Body of pancreas (tissue), 4 donors: Measurements from ENCODE around the gene PGAP2. TPM values are rescaled to one million over a fixed set of nuclear protein-coding genes. Genes with fewer than 3 reads are reported as not detected.
A peak's percentile ranks its signal among the peaks of the same experiment; 100 is the strongest.

ENCODE experiments used
- ATAC-seq: fragments of 150-250 bp; one replicate; pipeline ENCODE4 v1.9.1; 2016
- DNase-seq, 4 donors: peaks; one replicate each; pipeline ENCODE4 v3.0.0-alpha.2; 2019
- H3K27ac ChIP-seq, 4 donors: fragments of 200-600 bp; sonication (generic); 1 replicate in 3 of 4; 2 replicates in 1 of 4; pipeline versions ENCODE4 v1.5.1 to v1.6.1; 2016 to 2019; ENCODE audit warnings: mild to moderate bottlenecking in 1 of 4, mixed read lengths in 1 of 4, moderate library complexity in 1 of 4
- H3K27me3 ChIP-seq, 2 donors: fragments of 200-600 bp; sonication (generic); one replicate each; pipeline ENCODE4 v1.6.0; 2016; ENCODE audit warnings: mild to moderate bottlenecking in 1 of 2
- H3K36me3 ChIP-seq, 2 donors: fragments of 200-600 bp; sonication (generic); replicated peaks in 1 of 2; 2 replicates each; pipeline ENCODE4 v1.5.1; 2016; ENCODE audit warnings: low read depth in 2 of 2; ENCODE audit not compliant: insufficient read depth in 1 of 2
- H3K4me1 ChIP-seq: fragments of 200-600 bp; sonication (generic); one replicate; pipeline ENCODE4 v1.6.0; 2016
- H3K4me3 ChIP-seq, 2 donors: fragments of 200-600 bp; sonication (generic); 1 replicate in 1 of 2; 2 replicates in 1 of 2; pipeline ENCODE4 v1.5.1; 2016 to 2019
- H3K9me3 ChIP-seq, 3 donors: fragments of 200-600 bp; sonication (generic); 1 replicate in 2 of 3; 2 replicates in 1 of 3; pipeline ENCODE4 v1.5.1; 2016
- POLR2A ChIP-seq, 3 donors: fragments of 450-650 bp; IDR thresholded peaks; one replicate each; pipeline ENCODE4 v1.6.1; 2016; ENCODE audit warnings: antibody characterized with exemption in 3 of 3, mild to moderate bottlenecking in 2 of 3
- WGBS, 2 donors: methylation state at CpG; one replicate each; pipeline ENCODE4 v1.1.5; 2017; 5-methylcytosine and 5-hydroxymethylcytosine counted together
- intact Hi-C: fragments of 100-400 bp; cut with DNase I; formaldehyde crosslinking; loops from one replicate; pipeline ENCODE4 v1.15.1; 2023
- total RNA-seq, 2 donors: library from RNA; depleted of rRNA; stranded (reverse); fragments of >200 nt; gene quantifications; one replicate each; pipeline ENCODE4 v1.1.0, GENCODE V29; 2016
- TF ChIP-seq, protein P1 (sequence below), 7 experiments: fragments of 450-650 bp in 4 of 7; fragments of 200-600 bp in 3 of 7; sonication (generic) in 3 of 7; IDR thresholded peaks; one replicate each; pipeline ENCODE4 v1.5.1; 2016 to 2019; ENCODE audit warnings: antibody characterized with exemption in 7 of 7

The PGAP2 gene
- total RNA-seq, 2 donors from 2014 or later = 21.5 to 24.1 TPM

DNA sequence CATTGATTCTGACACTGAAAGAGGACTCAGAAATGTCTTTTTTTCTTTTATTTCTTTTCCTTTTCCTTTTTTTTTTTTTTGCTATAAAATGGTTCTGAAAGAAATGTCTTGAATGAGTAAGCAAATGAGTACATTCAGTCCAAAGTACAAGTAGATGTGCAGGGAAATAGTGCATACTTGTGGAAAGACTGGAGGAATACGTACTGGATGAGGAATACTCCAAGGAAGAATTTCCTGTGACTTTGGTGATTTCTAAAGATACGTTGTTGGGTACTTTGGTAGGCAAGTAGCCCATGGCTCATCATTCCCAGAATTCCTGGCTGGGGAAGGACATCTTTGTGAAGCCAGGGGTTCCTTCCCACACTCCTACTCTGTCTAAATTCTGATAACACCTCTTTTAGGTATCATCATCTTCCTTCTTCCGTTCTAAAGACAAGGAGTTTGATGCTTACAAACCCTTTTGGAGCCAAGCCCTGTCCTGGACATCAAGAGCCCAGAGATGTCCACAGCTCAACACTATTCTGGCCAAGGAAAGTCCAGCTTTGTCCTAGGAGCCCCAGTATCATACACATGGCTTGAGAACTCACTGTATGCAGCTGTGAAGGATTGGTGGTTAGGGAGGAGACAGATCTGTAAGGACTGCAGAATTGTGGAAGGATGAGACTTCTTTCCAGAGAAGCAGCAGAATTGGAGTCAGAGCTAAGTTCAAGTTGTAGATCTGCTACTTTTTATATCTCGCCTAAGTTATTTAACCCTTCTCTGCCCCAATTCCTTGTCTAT lies 6.2 kb upstream of the PGAP2 start:
- intact Hi-C loops = no loop called here

DNA sequence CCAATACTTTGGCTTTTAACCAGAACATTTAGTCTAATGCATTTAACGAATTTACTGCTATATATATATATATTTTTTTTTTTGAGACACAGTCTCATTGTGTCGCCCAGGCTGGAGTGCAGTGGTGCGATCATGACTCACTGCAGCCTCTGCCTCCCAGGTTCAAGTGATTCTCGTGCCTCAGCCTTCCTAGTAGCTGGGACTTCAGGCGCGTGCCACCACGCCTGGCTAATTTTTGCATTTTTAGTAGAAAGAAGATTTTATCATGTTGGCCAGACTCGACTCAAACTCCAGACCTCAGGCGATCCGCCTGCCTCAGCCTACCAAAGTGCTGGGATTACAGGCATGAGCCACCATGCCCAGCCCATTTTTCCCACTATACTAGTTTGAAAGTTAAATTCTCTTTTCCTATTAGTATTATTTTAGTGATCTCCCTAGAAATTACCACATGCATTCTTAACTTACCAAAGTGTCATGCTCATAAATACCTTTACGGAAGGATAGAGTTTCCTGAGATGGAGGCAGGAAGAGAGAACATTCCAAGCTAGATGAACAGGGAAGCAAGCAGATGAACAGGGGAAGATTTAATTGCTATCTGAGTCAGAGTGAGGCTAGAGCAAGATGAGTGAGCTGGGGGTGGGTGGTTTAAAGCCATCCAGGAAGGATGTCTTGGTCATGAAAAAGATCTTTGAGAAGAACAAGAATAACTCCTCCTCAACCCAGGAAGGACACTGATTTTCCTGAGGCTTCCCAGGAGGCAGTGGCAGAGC lies 4.4 kb upstream of the PGAP2 start:
- no peak overlapping the region for H3K27ac ChIP-seq
- H3K4me3 ChIP-seq = no peak overlapping the region
- ATAC-seq (no peak), DNase-seq (no peak)
- H3K9me3 ChIP-seq = no peaks in the 10 kb centered on the region
- no peaks in the 10 kb centered on the region for H3K27me3 ChIP-seq
- peaks cover 7% of the 10 kb centered on the region for H3K4me1 ChIP-seq
- intact Hi-C loops = no loop called here
- WGBS, 2 donors = 78 to 83% methylated on average over 11 of the region's 11 CpGs
- no peaks in the 10 kb centered on the region for H3K36me3 ChIP-seq
- TF ChIP-seq POLR2A (IDR thresholded peaks at IDR 0.05) = no peak
- TF ChIP-seq, protein P1, sequence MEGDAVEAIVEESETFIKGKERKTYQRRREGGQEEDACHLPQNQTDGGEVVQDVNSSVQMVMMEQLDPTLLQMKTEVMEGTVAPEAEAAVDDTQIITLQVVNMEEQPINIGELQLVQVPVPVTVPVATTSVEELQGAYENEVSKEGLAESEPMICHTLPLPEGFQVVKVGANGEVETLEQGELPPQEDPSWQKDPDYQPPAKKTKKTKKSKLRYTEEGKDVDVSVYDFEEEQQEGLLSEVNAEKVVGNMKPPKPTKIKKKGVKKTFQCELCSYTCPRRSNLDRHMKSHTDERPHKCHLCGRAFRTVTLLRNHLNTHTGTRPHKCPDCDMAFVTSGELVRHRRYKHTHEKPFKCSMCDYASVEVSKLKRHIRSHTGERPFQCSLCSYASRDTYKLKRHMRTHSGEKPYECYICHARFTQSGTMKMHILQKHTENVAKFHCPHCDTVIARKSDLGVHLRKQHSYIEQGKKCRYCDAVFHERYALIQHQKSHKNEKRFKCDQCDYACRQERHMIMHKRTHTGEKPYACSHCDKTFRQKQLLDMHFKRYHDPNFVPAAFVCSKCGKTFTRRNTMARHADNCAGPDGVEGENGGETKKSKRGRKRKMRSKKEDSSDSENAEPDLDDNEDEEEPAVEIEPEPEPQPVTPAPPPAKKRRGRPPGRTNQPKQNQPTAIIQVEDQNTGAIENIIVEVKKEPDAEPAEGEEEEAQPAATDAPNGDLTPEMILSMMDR (IDR thresholded peaks at IDR 0.05) = no peak

More for the DNA sequence above, 6.2 kb upstream of the PGAP2 start:
- ATAC-seq (no peak), DNase-seq (no peak)
- H3K27me3 ChIP-seq = no peaks in the 10 kb centered on the region
- peaks cover 5% of the 10 kb centered on the region for H3K4me1 ChIP-seq
- no peak for TF ChIP-seq POLR2A (IDR thresholded peaks at IDR 0.05)
- TF ChIP-seq, protein P1 (IDR thresholded peaks at IDR 0.05) = no peak
- no peaks in the 10 kb centered on the region for H3K36me3 ChIP-seq
- no peak overlapping the region for H3K27ac ChIP-seq
- no peaks in the 10 kb centered on the region for H3K9me3 ChIP-seq
- WGBS, 2 donors = 76 to 78% methylated on average over 4 of the region's 4 CpGs
- no peak overlapping the region for H3K4me3 ChIP-seq

DNA sequence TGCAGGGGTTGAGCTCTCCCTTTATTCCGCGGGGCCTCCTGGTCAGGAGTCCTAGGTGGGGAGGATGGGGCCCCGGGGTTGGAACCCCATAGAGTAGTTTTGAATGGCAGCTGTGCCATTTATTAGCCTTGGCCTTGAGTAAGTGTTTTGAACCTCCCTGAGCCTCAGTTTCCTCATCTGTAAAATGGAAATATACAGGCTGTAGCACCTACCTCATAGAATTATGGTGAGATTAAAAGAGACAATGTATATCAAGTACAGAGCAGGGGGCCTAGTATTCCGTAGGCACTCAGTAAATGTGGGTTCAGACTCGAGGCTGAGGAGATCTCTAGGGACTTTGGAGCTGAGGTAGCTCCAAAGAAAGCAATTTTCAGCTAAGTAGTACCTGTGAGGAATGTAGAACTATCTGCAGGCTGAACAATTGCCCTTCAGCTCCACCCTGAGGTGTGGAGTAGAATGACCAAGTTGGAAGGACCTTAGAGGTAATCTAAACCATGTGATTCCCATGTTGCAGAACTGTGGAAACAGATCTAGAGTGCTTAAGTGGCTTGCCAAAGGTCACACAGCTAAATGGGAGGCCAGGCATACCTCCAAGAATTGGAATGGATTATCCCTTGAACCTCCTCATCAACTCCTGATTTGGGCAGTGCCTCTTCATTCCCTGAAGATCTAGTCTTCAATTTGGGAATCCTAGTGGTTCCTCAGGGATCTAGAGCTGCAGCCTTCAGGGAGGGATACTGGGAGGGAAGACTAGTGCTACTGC lies 682 bp downstream of the PGAP2 start:
- H3K4me1 ChIP-seq = peaks cover 14% of the 10 kb centered on the region
- H3K4me3 ChIP-seq = peak overlapping the region; percentile 45 to 79
- no peaks in the 10 kb centered on the region for H3K9me3 ChIP-seq
- ATAC-seq = peak; percentile 91
- DNase-seq = peak; percentile 61 to 77 (median 68)
- no peaks in the 10 kb centered on the region for H3K36me3 ChIP-seq
- H3K27ac ChIP-seq = peak overlapping the region; percentile 41 to 84 (median 61)
- no peaks in the 10 kb centered on the region for H3K27me3 ChIP-seq
- intact Hi-C loops = no loop called here
- 5 to 6% methylated on average over 5 of the region's 5 CpGs for WGBS, 2 donors
- TF ChIP-seq POLR2A (IDR thresholded peaks at IDR 0.05) = no peak
- TF ChIP-seq, protein P1 (IDR thresholded peaks at IDR 0.05) = peak in 6 of 7 experiments; percentile 31 to 73 (median 67)

DNA sequence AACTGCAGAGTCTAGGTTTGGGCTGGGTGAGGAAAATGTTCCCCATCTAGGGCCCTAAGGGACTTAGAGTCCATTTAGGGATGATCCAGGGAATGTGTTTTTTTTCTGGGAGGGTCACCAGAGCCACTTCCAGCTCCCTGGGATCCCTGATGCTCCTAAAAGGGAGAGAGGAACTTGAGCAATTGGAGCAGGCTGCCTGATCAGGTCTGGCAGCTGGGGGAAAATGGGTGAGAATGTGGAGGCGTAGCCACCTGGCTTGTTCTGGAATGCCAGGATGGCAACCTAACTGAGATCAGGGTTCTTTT lies 1.2 kb downstream of the PGAP2 start:
- ATAC-seq (no peak), DNase-seq (no peak)
- Histone ChIP-seq H3K9me3 (no peaks in the 10 kb centered on the region), H3K27ac (no peak overlapping the region), H3K4me3 (no peak overlapping the region), H3K27me3 (no peaks in the 10 kb centered on the region), H3K36me3 (no peaks in the 10 kb centered on the region), H3K4me1 (peaks cover 14% of the 10 kb centered on the region)
- intact Hi-C loops = no loop called here
- 94 to 100% methylated on average over 1 of the region's 1 CpG for WGBS, 2 donors
- TF ChIP-seq, protein P1 (IDR thresholded peaks at IDR 0.05) = no peak
- TF ChIP-seq POLR2A (IDR thresholded peaks at IDR 0.05) = no peak
